H1 (cell line): Measurements from ENCODE around the gene HSD11B1. TPM values are rescaled to one million over a fixed set of nuclear protein-coding genes. Genes with fewer than 3 reads are reported as not detected.

Experiments used
- CTCF ChIA-PET: fragments of 300-600 bp; sonication (Branson Sonifier 250); formaldehyde crosslinking; loops from one replicate; lab custom pipeline; 2021; ENCODE audit not compliant: partially characterized antibody; lab: Charles Lee
- POLR2A ChIA-PET: fragments of 300-600 bp; sonication (Branson Sonifier 250); formaldehyde crosslinking; loops from one replicate; lab custom pipeline; 2021; ENCODE audit warnings: inconsistent platforms; ENCODE audit not compliant: partially characterized antibody; lab: Charles Lee
- DNase-seq, 2 experiments: peaks; one replicate each; pipeline versions ENCODE4 v3.0.0 to v3.0.0-alpha.2; 2010 to 2022; ENCODE audit warnings: low spot score in 2 of 2, low read depth in 1 of 2, mixed read lengths in 1 of 2
- FAIRE-seq: peaks from 2 replicates; lab custom pipeline; 2011; peaks lifted over from hg19 to GRCh38; lab: Jason Lieb, UNC
- H2AFZ ChIP-seq: 2 replicates; pipeline ENCODE4 v1.8.1; 2012; ENCODE audit warnings: low read length, inconsistent platforms
- H2AK5ac ChIP-seq: 2 replicates; pipeline ENCODE4 v1.6.1; 2013; ENCODE audit warnings: low read depth, low read length
- H2BK120ac ChIP-seq: replicated peaks from 2 replicates; pipeline ENCODE3; 2013; ENCODE audit warnings: low read depth, low read length, inconsistent platforms
- H2BK12ac ChIP-seq: 2 replicates; pipeline ENCODE4 v1.6.1; 2013; ENCODE audit warnings: low read depth, low read length
- H2BK15ac ChIP-seq: 2 replicates; pipeline ENCODE4 v1.6.1; 2013; ENCODE audit warnings: low read length
- H2BK20ac ChIP-seq: 2 replicates; pipeline ENCODE4 v1.6.1; 2013; ENCODE audit warnings: low read length
- H2BK5ac ChIP-seq: 2 replicates; pipeline ENCODE4 v1.6.1; 2013; ENCODE audit warnings: low read depth, low read length
- H3K14ac ChIP-seq: 2 replicates; pipeline ENCODE4 v1.6.1; 2013; ENCODE audit warnings: inconsistent platforms; ENCODE audit not compliant: insufficient read length
- H3K18ac ChIP-seq: 2 replicates; pipeline ENCODE4 v1.6.1; 2013; ENCODE audit warnings: low read length; ENCODE audit errors: extremely low read depth
- H3K23ac ChIP-seq: 2 replicates; pipeline ENCODE4 v1.6.1; 2013; ENCODE audit warnings: inconsistent platforms; ENCODE audit not compliant: insufficient read length
- H3K23me2 ChIP-seq: 2 replicates; pipeline ENCODE4 v1.6.1; 2013; ENCODE audit warnings: low read depth, low read length
- H3K27ac ChIP-seq: 2 replicates; pipeline ENCODE4 v1.6.1; 2011; ENCODE audit warnings: low read depth, low read length, inconsistent platforms
- H3K27me3 ChIP-seq, 4 experiments: replicated peaks in 1 of 4; 1 replicate in 1 of 4; 2 replicates in 3 of 4; pipeline versions ENCODE4 v1.6.1 to v1.8.1; 2011 to 2013; ENCODE audit warnings: low read length in 3 of 4, mild to moderate bottlenecking in 3 of 4, inconsistent platforms in 2 of 4, mixed read lengths in 2 of 4, moderate library complexity in 1 of 4; ENCODE audit not compliant: control insufficient read depth in 3 of 4, insufficient read depth in 3 of 4; ENCODE audit errors: extremely low read depth in 1 of 4
- H3K36me3 ChIP-seq, 4 experiments: 2 replicates each; pipeline versions ENCODE4 v1.6.1 to v1.8.1; 2011 to 2013; ENCODE audit warnings: mild to moderate bottlenecking in 4 of 4, low read length in 3 of 4, moderate library complexity in 2 of 4, control low read depth in 1 of 4, inconsistent platforms in 1 of 4; ENCODE audit not compliant: insufficient read depth in 4 of 4, control insufficient read depth in 2 of 4
- H3K4ac ChIP-seq: replicated peaks from 2 replicates; pipeline ENCODE3; 2013; ENCODE audit warnings: low read length, low read depth, mixed read lengths, inconsistent platforms; ENCODE audit not compliant: insufficient read length
- H3K4me1 ChIP-seq, 4 experiments: replicated peaks in 1 of 4; 1 replicate in 1 of 4; 2 replicates in 3 of 4; pipeline versions ENCODE4 v1.6.1 to v1.8.1; 2011 to 2013; ENCODE audit warnings: low read length in 3 of 4, inconsistent platforms in 2 of 4, mixed read lengths in 1 of 4; ENCODE audit not compliant: insufficient read depth in 4 of 4, control insufficient read depth in 3 of 4
- H3K4me2 ChIP-seq, 2 experiments: 2 replicates each; pipeline versions ENCODE4 v1.6.1 to v1.8.1; 2011 to 2013; ENCODE audit warnings: low read depth in 2 of 2, low read length in 2 of 2, control low read depth in 1 of 2, inconsistent platforms in 1 of 2, mild to moderate bottlenecking in 1 of 2; ENCODE audit not compliant: insufficient read depth in 1 of 2
- H3K4me3 ChIP-seq, 4 experiments: fragments of 200-600, 300-600 bp in 1 of 4; sonication (generic), shearing (Covaris generic), sonication (Bioruptor Twin) in 1 of 4; 2 replicates each; pipeline versions ENCODE4 v1.5.1 to v1.8.1; 2011 to 2016; ENCODE audit warnings: low read length in 4 of 4, low read depth in 3 of 4, control low read depth in 2 of 4, inconsistent platforms in 2 of 4, mild to moderate bottlenecking in 2 of 4, mixed read lengths in 1 of 4, moderate library complexity in 1 of 4; ENCODE audit not compliant: insufficient read depth in 2 of 4; ENCODE audit errors: extremely low read depth in 1 of 4
- H3K56ac ChIP-seq: replicated peaks from 2 replicates; pipeline ENCODE3; 2013; ENCODE audit warnings: low read depth, mild to moderate bottlenecking, mixed read lengths, low read length, inconsistent platforms; ENCODE audit not compliant: insufficient read length
- H3K79me1 ChIP-seq: 2 replicates; pipeline ENCODE4 v1.6.1; 2013; ENCODE audit warnings: low read depth, low read length, control low read depth
- H3K79me2 ChIP-seq, 2 experiments: 2 replicates each; pipeline versions ENCODE4 v1.6.1 to v1.8.1; 2012 to 2013; ENCODE audit warnings: low read length in 2 of 2, mild to moderate bottlenecking in 2 of 2, inconsistent platforms in 1 of 2; ENCODE audit not compliant: insufficient read depth in 2 of 2, control insufficient read depth in 1 of 2
- H3K9ac ChIP-seq, 4 experiments: replicated peaks in 1 of 4; 1 replicate in 1 of 4; 2 replicates in 3 of 4; pipeline versions ENCODE4 v1.6.1 to v1.8.1; 2011 to 2013; ENCODE audit warnings: low read depth in 3 of 4, low read length in 3 of 4, control low read depth in 2 of 4, mild to moderate bottlenecking in 2 of 4, moderate library complexity in 2 of 4, inconsistent platforms in 1 of 4; ENCODE audit errors: extremely low read depth in 1 of 4
- H3K9me3 ChIP-seq, 2 experiments: 2 replicates each; pipeline versions ENCODE4 v1.6.1 to v1.8.1; 2012 to 2013; ENCODE audit warnings: mild to moderate bottlenecking in 2 of 2, moderate library complexity in 2 of 2, control low read depth in 1 of 2, inconsistent platforms in 1 of 2, low read depth in 1 of 2, low read length in 1 of 2, mixed read lengths in 1 of 2; ENCODE audit not compliant: insufficient read depth in 2 of 2
- H4K20me1 ChIP-seq, 2 experiments: replicated peaks in 1 of 2; 2 replicates each; pipeline versions ENCODE3 to v1.8.1; 2011 to 2013; ENCODE audit warnings: inconsistent platforms in 2 of 2, low read length in 2 of 2, mild to moderate bottlenecking in 1 of 2; ENCODE audit not compliant: insufficient read depth in 2 of 2, control insufficient read depth in 1 of 2
- H4K5ac ChIP-seq: 2 replicates; pipeline ENCODE4 v1.6.1; 2013; ENCODE audit warnings: low read length, low read depth, mixed read lengths, inconsistent platforms; ENCODE audit not compliant: insufficient read length
- H4K8ac ChIP-seq: 2 replicates; pipeline ENCODE4 v1.8.0; 2013; ENCODE audit warnings: mild to moderate bottlenecking, moderate library complexity, low read length, inconsistent platforms; ENCODE audit not compliant: insufficient read depth; ENCODE audit errors: extremely low read depth
- H4K91ac ChIP-seq: replicated peaks from 2 replicates; pipeline ENCODE3; 2013; ENCODE audit warnings: low read length, mixed read lengths, inconsistent platforms; ENCODE audit not compliant: insufficient read length
- WGBS, 2 experiments: shearing (Covaris generic) in 1 of 2; methylation state at CpG; one replicate each; pipeline versions ENCODE4 v1.1.6 to v1.1.7; 2013 to 2015; ENCODE audit warnings: low lambda C conversion rate in 2 of 2, mixed read lengths in 2 of 2, inconsistent platforms in 1 of 2, low coverage in 1 of 2, missing lambda C conversion rate in 1 of 2; ENCODE audit not compliant: insufficient replicate concordance in 2 of 2, insufficient coverage in 1 of 2, insufficient read length in 1 of 2; ENCODE audit errors: extremely low coverage in 1 of 2, missing lambda C conversion rate in 1 of 2; 5-methylcytosine and 5-hydroxymethylcytosine counted together
- polyA plus RNA-seq, 7 experiments: library from polyadenylated mRNA; depleted of rRNA in 3 of 7; stranded (reverse) in 5 of 7; unstranded in 2 of 7; fragments of >200 nt in 5 of 7; fragments of 200-250 nt in 2 of 7; gene quantifications; 1 replicate in 5 of 7; 2 replicates in 1 of 7; 4 replicates in 1 of 7; pipeline versions ENCODE4 v1.2.1 to v1.2.3, GENCODE V29; 2011 to 2013; ENCODE audit warnings: missing spikeins in 2 of 7, mixed read lengths in 2 of 7
- total RNA-seq: library from RNA; stranded (reverse); fragmentation: NEBNext Ultra II Directional; extraction: Animal tissue kit (Norgen Biotek cat#: 25700); gene quantifications from 2 replicates; pipeline ENCODE4 v1.2.1, GENCODE V29; 2021
- TF ChIP-seq, protein P1 (sequence below): IDR thresholded peaks from 2 replicates; pipeline ENCODE4 v1.6.1; 2011; ENCODE audit warnings: low read length, improper control_type of control experiment

Gene HSD11B1
- total and polyA plus RNA-seq, 2 of the 8 experiments (the other 6 are each of a cell fraction or from before 2014, with no cell fraction given) = not detected

DNA sequence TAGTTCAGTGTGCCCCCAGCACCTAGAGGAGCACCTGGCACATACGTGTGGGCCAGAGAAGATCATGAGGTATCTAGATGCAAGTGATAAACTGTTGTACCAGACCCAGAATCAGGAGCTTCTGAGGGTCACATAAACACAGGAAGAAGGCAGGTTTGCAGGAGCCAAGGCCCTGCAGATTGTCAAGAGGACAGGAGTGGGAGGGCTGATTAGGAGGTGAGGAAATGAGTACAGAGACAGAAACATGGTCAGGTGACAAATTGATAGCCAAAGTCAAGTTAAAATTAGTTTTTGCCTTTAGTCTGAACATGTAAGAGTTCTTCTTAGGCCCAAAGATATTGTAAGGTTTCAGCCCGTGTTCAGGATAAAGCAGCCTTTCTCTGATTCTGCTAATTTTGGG is 37.2 kb downstream of the HSD11B1 start:
- no peak for DNase-seq
- Histone ChIP-seq H2BK12ac (no peak overlapping the region), H3K4ac (no peak overlapping the region), H3K36me3 (no peaks in the 10 kb centered on the region), H3K14ac (no peak overlapping the region), H2BK15ac (no peak overlapping the region), H3K4me1 (no peaks in the 10 kb centered on the region), H3K9ac (no peak overlapping the region), H3K23me2 (no peaks in the 10 kb centered on the region), H4K8ac (no peak overlapping the region), H3K18ac (no peak overlapping the region), H3K27me3 (no peaks in the 10 kb centered on the region; a peak in 1 of 7 replicates), H3K4me2 (no peak overlapping the region), H2BK20ac (no peak overlapping the region), H4K5ac (no peak overlapping the region), H2BK5ac (no peak overlapping the region), H3K9me3 (no peaks in the 10 kb centered on the region), H3K4me3 (no peak overlapping the region), H3K56ac (no peak overlapping the region), H2AFZ (no peak overlapping the region), H4K20me1 (no peaks in the 10 kb centered on the region), H4K91ac (no peak overlapping the region), H2AK5ac (no peak overlapping the region), H3K79me2 (no peaks in the 10 kb centered on the region), H3K27ac (no peak overlapping the region), H3K23ac (no peak overlapping the region), H3K79me1 (no peaks in the 10 kb centered on the region), H2BK120ac (no peak overlapping the region)
- POLR2A ChIA-PET = no interaction called here
- no peak for FAIRE-seq
- WGBS, 2 experiments = 87% methylated on average over 2 of the region's 2 CpGs; no CpG with 5 or more reads in 1 of the 2 experiments
- TF ChIP-seq, protein P1, sequence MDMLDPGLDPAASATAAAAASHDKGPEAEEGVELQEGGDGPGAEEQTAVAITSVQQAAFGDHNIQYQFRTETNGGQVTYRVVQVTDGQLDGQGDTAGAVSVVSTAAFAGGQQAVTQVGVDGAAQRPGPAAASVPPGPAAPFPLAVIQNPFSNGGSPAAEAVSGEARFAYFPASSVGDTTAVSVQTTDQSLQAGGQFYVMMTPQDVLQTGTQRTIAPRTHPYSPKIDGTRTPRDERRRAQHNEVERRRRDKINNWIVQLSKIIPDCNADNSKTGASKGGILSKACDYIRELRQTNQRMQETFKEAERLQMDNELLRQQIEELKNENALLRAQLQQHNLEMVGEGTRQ = no peak
- CTCF ChIA-PET = no interaction called here
